WTC11 (cell line): Measurements from ENCODE around the gene TMEM269. TPM values are rescaled to one million over a fixed set of nuclear protein-coding genes. Genes with fewer than 3 reads are reported as not detected.

Experiments
- ATAC-seq: fragments of 200-7000 bp; cut with Tn5 transposase; 2 replicates; pipeline ENCODE4 v1.10.0; 2021; ENCODE audit warnings: mild to moderate bottlenecking, moderate library complexity
- CTCF ChIA-PET: fragments of 300-600 bp; sonication (Branson Sonifier 250); formaldehyde crosslinking; loops from one replicate; lab custom pipeline; 2021; ENCODE audit warnings: antibody characterized with exemption; lab: Charles Lee
- POLR2A ChIA-PET: fragments of 350-600 bp; sonication (Branson Sonifier 250); formaldehyde crosslinking; loops from one replicate; lab custom pipeline; 2021; ENCODE audit warnings: antibody characterized with exemption; lab: Charles Lee
- DNase-seq: peaks from one replicate; pipeline ENCODE4 v3.0.0; 2021; ENCODE audit warnings: low spot score
- H3K27ac Mint-ChIP-seq: 2 replicates; pipeline ENCODE4 v1.8.0; 2021; ENCODE audit warnings: mixed read lengths
- H3K27me3 Mint-ChIP-seq: 2 replicates; pipeline ENCODE4 v1.8.0; 2021; ENCODE audit warnings: low read depth, mild to moderate bottlenecking, moderate library complexity, mixed read lengths
- H3K36me3 Mint-ChIP-seq: 2 replicates; pipeline ENCODE4 v1.8.0; 2021; ENCODE audit warnings: mixed read lengths
- H3K4me1 Mint-ChIP-seq: 2 replicates; pipeline ENCODE4 v1.8.0; 2022; ENCODE audit warnings: mixed read lengths
- H3K4me3 Mint-ChIP-seq: 2 replicates; pipeline ENCODE4 v1.8.0; 2021; ENCODE audit warnings: mild to moderate bottlenecking, moderate library complexity, mixed read lengths
- H3K9me3 Mint-ChIP-seq: 2 replicates; pipeline ENCODE4 v1.8.0; 2021; ENCODE audit warnings: mixed read lengths
- ATF1 ChIP-seq: sonication (generic); formaldehyde crosslinking; IDR thresholded peaks from 2 replicates; pipeline ENCODE4 v1.8.1; 2023; ENCODE audit warnings: mild to moderate bottlenecking, moderate library complexity, missing genetic modification reagents
- CBFB ChIP-seq: sonication (generic); formaldehyde crosslinking; IDR thresholded peaks from 2 replicates; pipeline ENCODE4 v1.8.1; 2022; ENCODE audit warnings: mild to moderate bottlenecking, low read depth, missing genetic modification reagents
- CDX4 ChIP-seq: fragments of 250-450 bp; sonication (Bioruptor Pico); IDR thresholded peaks from 2 replicates; pipeline ENCODE4 v1.9.0; 2021; ENCODE audit warnings: moderate library complexity, mild to moderate bottlenecking, inconsistent platforms, borderline replicate concordance
- FOXJ3 ChIP-seq: sonication (generic); formaldehyde crosslinking; IDR thresholded peaks from 2 replicates; pipeline ENCODE4 v1.9.0; 2021; ENCODE audit warnings: missing genetic modification reagents, mild to moderate bottlenecking, borderline replicate concordance
- GTF2I ChIP-seq: fragments of 250-450 bp; sonication (Bioruptor Pico); conservative IDR thresholded peaks from 2 replicates; pipeline ENCODE4 v1.4.0; 2021; ENCODE audit warnings: mild to moderate bottlenecking
- IRF2 ChIP-seq: sonication (generic); formaldehyde crosslinking; IDR thresholded peaks from 2 replicates; pipeline ENCODE4 v1.8.0; 2022; ENCODE audit warnings: low read depth, missing genetic modification reagents, borderline replicate concordance
- MXD4 ChIP-seq: fragments of 250-450 bp; sonication (Bioruptor Pico); IDR thresholded peaks from 2 replicates; pipeline ENCODE4 v1.8.0; 2021; ENCODE audit warnings: mild to moderate bottlenecking, moderate library complexity, borderline replicate concordance
- MYBL2 ChIP-seq: sonication (generic); formaldehyde crosslinking; IDR thresholded peaks from 2 replicates; pipeline ENCODE4 v1.8.1; 2023; ENCODE audit warnings: mild to moderate bottlenecking, moderate library complexity, missing genetic modification reagents
- NFE2L1 ChIP-seq: sonication (generic); formaldehyde crosslinking; IDR thresholded peaks from 2 replicates; pipeline ENCODE4 v1.8.1; 2023; ENCODE audit warnings: missing genetic modification reagents
- NFYB ChIP-seq: sonication (generic); formaldehyde crosslinking; conservative IDR thresholded peaks from 2 replicates; pipeline ENCODE4 v1.8.0; 2022; ENCODE audit warnings: low read depth, missing genetic modification reagents
- NR3C1 ChIP-seq: sonication (generic); formaldehyde crosslinking; conservative IDR thresholded peaks from 2 replicates; pipeline ENCODE4 v1.8.1; 2023; ENCODE audit warnings: low read depth, mild to moderate bottlenecking, missing genetic modification reagents
- RELA ChIP-seq: sonication (generic); formaldehyde crosslinking; IDR thresholded peaks from 2 replicates; pipeline ENCODE4 v1.8.1; 2022; ENCODE audit warnings: missing genetic modification reagents, mild to moderate bottlenecking, borderline replicate concordance
- SOX15 ChIP-seq: fragments of 250-450 bp; sonication (Bioruptor Pico); IDR thresholded peaks from 2 replicates; pipeline ENCODE4 v1.9.0; 2021; ENCODE audit warnings: mild to moderate bottlenecking
- TCF7 ChIP-seq: sonication (generic); formaldehyde crosslinking; IDR thresholded peaks from 2 replicates; pipeline ENCODE4 v1.8.0; 2022; ENCODE audit warnings: mild to moderate bottlenecking, low read depth, missing genetic modification reagents, moderate library complexity
- ZBTB21 ChIP-seq: sonication (generic); formaldehyde crosslinking; IDR thresholded peaks from 2 replicates; pipeline ENCODE4 v1.8.1; 2023; ENCODE audit warnings: mild to moderate bottlenecking, missing genetic modification reagents, borderline replicate concordance
- ZNF219 ChIP-seq: sonication (generic); formaldehyde crosslinking; IDR thresholded peaks from 2 replicates; pipeline ENCODE4 v1.8.0; 2023; ENCODE audit warnings: missing genetic modification reagents, mild to moderate bottlenecking, borderline replicate concordance
- ZNF317 ChIP-seq: sonication (generic); formaldehyde crosslinking; IDR thresholded peaks from 2 replicates; pipeline ENCODE4 v1.8.1; 2023; ENCODE audit warnings: low read depth, mild to moderate bottlenecking, moderate library complexity, missing genetic modification reagents, borderline replicate concordance
- ZNF396 ChIP-seq: fragments of 250-450 bp; sonication (Bioruptor Pico); IDR thresholded peaks from 2 replicates; pipeline ENCODE4 v1.8.0; 2021; ENCODE audit warnings: mild to moderate bottlenecking, moderate library complexity, borderline replicate concordance
- ZSCAN18 ChIP-seq: fragments of 250-450 bp; sonication (Bioruptor Pico); IDR thresholded peaks from 2 replicates; pipeline ENCODE4 v2.1.2; 2022; ENCODE audit warnings: mild to moderate bottlenecking, moderate library complexity
- total RNA-seq: library from RNA; stranded (reverse); gene quantifications from 3 replicates; pipeline ENCODE4 v1.2.3, GENCODE V29; 2021
- TF ChIP-seq, protein P1 (sequence below): sonication (generic); formaldehyde crosslinking; IDR thresholded peaks from 2 replicates; pipeline ENCODE4 v1.8.0; 2022; ENCODE audit warnings: mild to moderate bottlenecking, missing genetic modification reagents
- TF ChIP-seq, protein P2 (sequence below): fragments of 250-450 bp; sonication (Bioruptor Pico); IDR thresholded peaks from 2 replicates; pipeline ENCODE4 v1.9.0; 2021; ENCODE audit warnings: mild to moderate bottlenecking
- TF ChIP-seq, protein P3 (sequence below): sonication (generic); formaldehyde crosslinking; IDR thresholded peaks from 2 replicates; pipeline ENCODE4 v1.8.0; 2022; ENCODE audit warnings: mild to moderate bottlenecking, missing genetic modification reagents
- TF ChIP-seq, protein P4 (sequence below): sonication (generic); formaldehyde crosslinking; IDR thresholded peaks from 2 replicates; pipeline ENCODE4 v1.8.1; 2022; ENCODE audit warnings: mild to moderate bottlenecking, moderate library complexity, missing genetic modification reagents

The TMEM269 gene
- total RNA-seq, 1 experiment from 2014 or later, result 0.57 TPM

DNA sequence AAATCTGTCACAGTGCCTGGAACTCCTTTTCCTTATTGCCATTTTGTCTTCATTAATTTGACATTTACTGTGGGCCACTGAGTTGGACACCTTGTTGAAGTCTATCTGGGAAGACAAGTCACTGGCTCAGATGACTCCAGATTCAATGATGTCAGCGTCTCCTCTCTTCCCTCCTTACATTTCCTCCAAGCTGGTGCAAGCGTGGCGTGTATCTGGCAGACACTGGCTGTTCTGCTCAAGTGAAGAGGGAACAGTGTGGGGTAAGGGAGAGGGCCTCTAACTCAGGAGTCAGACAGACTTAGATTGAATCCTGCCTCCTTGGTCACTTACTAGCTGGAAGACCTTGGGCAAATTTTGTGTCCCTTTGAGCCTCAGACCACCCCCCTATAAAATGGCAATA is 52.9 kb downstream of the TMEM269 start:
- Mint-ChIP-seq H3K4me1 (no peaks in the 10 kb centered on the region), H3K27me3 (no peaks in the 10 kb centered on the region), H3K27ac (no peak overlapping the region), H3K4me3 (no peak overlapping the region), H3K36me3 (peaks cover 3% of the 10 kb centered on the region; the same call in 1 of the 2 replicates), H3K9me3 (no peaks in the 10 kb centered on the region)
- CTCF ChIA-PET, result interaction anchor here (1.1 kb wide), 1 partner anchor 9 kb away, joined by 4 read pairs; the partner anchor contains the start of gene ZNF691
- POLR2A ChIA-PET, result no interaction called here
- ATAC-seq (no peak), DNase-seq (no peak)
- TF ChIP-seq CBFB (no peak), ZBTB21 (CRISPR knock-in tag) (no peak), ZNF317 (no peak), RELA (no peak), TCF7 (CRISPR knock-in tag) (no peak), NFYB (no peak), MXD4 (CRISPR knock-in tag) (no peak), FOXJ3 (no peak), SOX15 (no peak), IRF2 (no peak), GTF2I (CRISPR knock-in tag) (no peak), ZNF396 (no peak), ATF1 (CRISPR knock-in tag) (no peak), NFE2L1 (CRISPR knock-in tag) (no peak)
- TF ChIP-seq, protein P1, sequence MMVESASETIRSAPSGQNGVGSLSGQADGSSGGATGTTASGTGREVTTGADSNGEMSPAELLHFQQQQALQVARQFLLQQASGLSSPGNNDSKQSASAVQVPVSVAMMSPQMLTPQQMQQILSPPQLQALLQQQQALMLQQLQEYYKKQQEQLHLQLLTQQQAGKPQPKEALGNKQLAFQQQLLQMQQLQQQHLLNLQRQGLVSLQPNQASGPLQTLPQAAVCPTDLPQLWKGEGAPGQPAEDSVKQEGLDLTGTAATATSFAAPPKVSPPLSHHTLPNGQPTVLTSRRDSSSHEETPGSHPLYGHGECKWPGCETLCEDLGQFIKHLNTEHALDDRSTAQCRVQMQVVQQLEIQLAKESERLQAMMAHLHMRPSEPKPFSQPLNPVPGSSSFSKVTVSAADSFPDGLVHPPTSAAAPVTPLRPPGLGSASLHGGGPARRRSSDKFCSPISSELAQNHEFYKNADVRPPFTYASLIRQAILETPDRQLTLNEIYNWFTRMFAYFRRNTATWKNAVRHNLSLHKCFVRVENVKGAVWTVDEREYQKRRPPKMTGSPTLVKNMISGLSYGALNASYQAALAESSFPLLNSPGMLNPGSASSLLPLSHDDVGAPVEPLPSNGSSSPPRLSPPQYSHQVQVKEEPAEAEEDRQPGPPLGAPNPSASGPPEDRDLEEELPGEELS (CRISPR knock-in tag), result no peak
- TF ChIP-seq, protein P2, sequence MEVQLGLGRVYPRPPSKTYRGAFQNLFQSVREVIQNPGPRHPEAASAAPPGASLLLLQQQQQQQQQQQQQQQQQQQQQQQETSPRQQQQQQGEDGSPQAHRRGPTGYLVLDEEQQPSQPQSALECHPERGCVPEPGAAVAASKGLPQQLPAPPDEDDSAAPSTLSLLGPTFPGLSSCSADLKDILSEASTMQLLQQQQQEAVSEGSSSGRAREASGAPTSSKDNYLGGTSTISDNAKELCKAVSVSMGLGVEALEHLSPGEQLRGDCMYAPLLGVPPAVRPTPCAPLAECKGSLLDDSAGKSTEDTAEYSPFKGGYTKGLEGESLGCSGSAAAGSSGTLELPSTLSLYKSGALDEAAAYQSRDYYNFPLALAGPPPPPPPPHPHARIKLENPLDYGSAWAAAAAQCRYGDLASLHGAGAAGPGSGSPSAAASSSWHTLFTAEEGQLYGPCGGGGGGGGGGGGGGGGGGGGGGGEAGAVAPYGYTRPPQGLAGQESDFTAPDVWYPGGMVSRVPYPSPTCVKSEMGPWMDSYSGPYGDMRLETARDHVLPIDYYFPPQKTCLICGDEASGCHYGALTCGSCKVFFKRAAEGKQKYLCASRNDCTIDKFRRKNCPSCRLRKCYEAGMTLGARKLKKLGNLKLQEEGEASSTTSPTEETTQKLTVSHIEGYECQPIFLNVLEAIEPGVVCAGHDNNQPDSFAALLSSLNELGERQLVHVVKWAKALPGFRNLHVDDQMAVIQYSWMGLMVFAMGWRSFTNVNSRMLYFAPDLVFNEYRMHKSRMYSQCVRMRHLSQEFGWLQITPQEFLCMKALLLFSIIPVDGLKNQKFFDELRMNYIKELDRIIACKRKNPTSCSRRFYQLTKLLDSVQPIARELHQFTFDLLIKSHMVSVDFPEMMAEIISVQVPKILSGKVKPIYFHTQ (CRISPR knock-in tag), result no peak

GRCh38 chr1:42838482-42839190 is 53.8 kb downstream of the TMEM269 start:
- Mint-ChIP-seq H3K27ac (no peak overlapping the region), H3K4me1 (no peaks in the 10 kb centered on the region), H3K36me3 (peaks cover 8% of the 10 kb centered on the region; the same call in 1 of the 2 replicates), H3K9me3 (no peaks in the 10 kb centered on the region), H3K27me3 (no peaks in the 10 kb centered on the region), H3K4me3 (no peak overlapping the region)
- POLR2A ChIA-PET, result no interaction called here
- no peak for ATAC-seq
- DNase-seq, result no peak
- CTCF ChIA-PET, result interaction anchor here (1.1 to 1.6 kb wide), 3 partner anchors 8 to 235 kb away, joined by 3 to 5 read pairs (median 4); partner anchors contain the start of gene ZNF691
- TF ChIP-seq ZNF317, result no peak
- no peak for TF ChIP-seq CDX4 (CRISPR knock-in tag)
- no peak for TF ChIP-seq MYBL2 (CRISPR knock-in tag)
- no peak for TF ChIP-seq ZSCAN18 (CRISPR knock-in tag)
- TF ChIP-seq, protein P3, sequence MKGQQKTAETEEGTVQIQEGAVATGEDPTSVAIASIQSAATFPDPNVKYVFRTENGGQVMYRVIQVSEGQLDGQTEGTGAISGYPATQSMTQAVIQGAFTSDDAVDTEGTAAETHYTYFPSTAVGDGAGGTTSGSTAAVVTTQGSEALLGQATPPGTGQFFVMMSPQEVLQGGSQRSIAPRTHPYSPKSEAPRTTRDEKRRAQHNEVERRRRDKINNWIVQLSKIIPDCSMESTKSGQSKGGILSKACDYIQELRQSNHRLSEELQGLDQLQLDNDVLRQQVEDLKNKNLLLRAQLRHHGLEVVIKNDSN, result no peak
- no peak for TF ChIP-seq NR3C1 (CRISPR knock-in tag)
- TF ChIP-seq, protein P4, sequence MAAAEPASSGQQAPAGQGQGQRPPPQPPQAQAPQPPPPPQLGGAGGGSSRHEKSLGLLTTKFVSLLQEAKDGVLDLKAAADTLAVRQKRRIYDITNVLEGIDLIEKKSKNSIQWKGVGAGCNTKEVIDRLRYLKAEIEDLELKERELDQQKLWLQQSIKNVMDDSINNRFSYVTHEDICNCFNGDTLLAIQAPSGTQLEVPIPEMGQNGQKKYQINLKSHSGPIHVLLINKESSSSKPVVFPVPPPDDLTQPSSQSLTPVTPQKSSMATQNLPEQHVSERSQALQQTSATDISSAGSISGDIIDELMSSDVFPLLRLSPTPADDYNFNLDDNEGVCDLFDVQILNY, result no peak
- no peak for TF ChIP-seq ZNF219 (CRISPR knock-in tag)
- TF ChIP-seq ZNF396, result no peak
